SK-N-SH treated with all-trans-retinoic acid at 6 μM for 48 hours (cell line): ENCODE results near the gene CPOX.

ENCODE experiments used
- CREB5 ChIP-seq: fragments of 250-450 bp; sonication (Bioruptor Pico); IDR thresholded peaks from 2 replicates; pipeline ENCODE4 v1.5.1; 2020; ENCODE audit warnings: low read depth, mild to moderate bottlenecking, moderate library complexity
- ISL1 ChIP-seq: fragments of 250-450 bp; sonication (Bioruptor Pico); IDR thresholded peaks from 2 replicates; pipeline ENCODE4 v2.1.2; 2022; ENCODE audit warnings: mild to moderate bottlenecking, moderate library complexity
- RARB ChIP-seq: fragments of 250-450 bp; sonication (Bioruptor Pico); IDR thresholded peaks from 2 replicates; pipeline ENCODE4 v1.8.0; 2021; ENCODE audit warnings: mild to moderate bottlenecking, moderate library complexity
- TOX ChIP-seq: fragments of 250-450 bp; sonication (Bioruptor Pico); IDR thresholded peaks from 2 replicates; pipeline ENCODE4 v1.8.0; 2021; ENCODE audit warnings: mild to moderate bottlenecking, moderate library complexity, borderline replicate concordance
- ZFP3 ChIP-seq: fragments of 250-450 bp; sonication (Bioruptor Pico); IDR thresholded peaks from 2 replicates; pipeline ENCODE4 v1.5.0; 2020; ENCODE audit warnings: mild to moderate bottlenecking, moderate library complexity

DNA sequence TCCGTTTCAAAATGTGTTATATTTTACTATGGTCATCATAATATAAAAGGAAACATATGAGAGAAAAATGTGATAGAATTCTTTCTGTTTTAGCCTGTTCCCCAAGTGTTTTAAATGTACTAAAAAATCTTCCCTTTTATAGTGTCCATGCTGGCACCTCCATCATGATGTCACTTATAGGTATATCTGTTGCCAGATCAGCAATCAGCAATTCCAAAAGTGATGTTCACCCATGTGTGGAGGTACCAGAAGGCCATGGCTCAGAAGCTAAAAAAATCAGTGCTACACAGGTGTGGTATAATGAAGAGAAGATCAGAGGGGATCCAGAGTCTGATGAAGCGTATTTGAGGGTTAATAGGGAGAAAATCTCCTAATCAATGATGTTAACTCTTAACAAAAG is 62.7 kb downstream of the CPOX start:
- TF ChIP-seq ISL1 (CRISPR knock-in tag) (no peak), CREB5 (CRISPR knock-in tag) (no peak), TOX (no peak), RARB (CRISPR knock-in tag) (no peak), ZFP3 (CRISPR knock-in tag) (no peak)
